Measurements from ENCODE around the gene NOTCH3. TPM values are rescaled to one million over a fixed set of nuclear protein-coding genes. Genes with fewer than 3 reads are reported as not detected.
A peak's percentile ranks its signal among the peaks of the same experiment; 100 is the strongest.

Gene NOTCH3
- total RNA-seq, 1 donor = 0.31 TPM

DNA sequence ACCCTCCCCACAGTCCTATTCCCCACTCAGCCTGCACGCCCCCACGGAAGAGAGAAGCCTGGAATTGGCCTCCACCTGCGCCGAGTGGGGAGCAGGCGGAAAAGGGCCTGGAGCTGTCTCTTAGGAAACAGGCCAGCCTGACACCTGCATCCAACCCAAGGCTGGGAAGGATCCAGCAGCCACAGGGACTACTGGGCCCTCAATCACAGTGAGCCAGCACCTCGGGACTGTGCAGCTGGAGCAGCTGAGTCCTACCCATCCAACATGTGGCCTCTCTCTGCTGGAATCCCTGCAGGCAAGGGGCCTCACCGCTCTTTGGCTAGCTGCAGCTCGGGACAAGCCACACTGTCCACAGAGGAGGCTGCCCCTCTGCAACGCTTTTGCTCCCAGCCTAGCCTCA is 39.7 kb upstream of the NOTCH3 start:
- no peaks in the 10 kb centered on the region for H3K9me3 ChIP-seq (ENCODE audit: low read depth, low read length)
- H3K4me3 ChIP-seq (ENCODE audit: low read length) = no peak overlapping the region
- no peaks in the 10 kb centered on the region for H3K27me3 ChIP-seq (ENCODE audit: insufficient read depth, low read length)
- no peaks in the 10 kb centered on the region for H3K4me1 ChIP-seq (ENCODE audit: insufficient read depth, low read length)

DNA sequence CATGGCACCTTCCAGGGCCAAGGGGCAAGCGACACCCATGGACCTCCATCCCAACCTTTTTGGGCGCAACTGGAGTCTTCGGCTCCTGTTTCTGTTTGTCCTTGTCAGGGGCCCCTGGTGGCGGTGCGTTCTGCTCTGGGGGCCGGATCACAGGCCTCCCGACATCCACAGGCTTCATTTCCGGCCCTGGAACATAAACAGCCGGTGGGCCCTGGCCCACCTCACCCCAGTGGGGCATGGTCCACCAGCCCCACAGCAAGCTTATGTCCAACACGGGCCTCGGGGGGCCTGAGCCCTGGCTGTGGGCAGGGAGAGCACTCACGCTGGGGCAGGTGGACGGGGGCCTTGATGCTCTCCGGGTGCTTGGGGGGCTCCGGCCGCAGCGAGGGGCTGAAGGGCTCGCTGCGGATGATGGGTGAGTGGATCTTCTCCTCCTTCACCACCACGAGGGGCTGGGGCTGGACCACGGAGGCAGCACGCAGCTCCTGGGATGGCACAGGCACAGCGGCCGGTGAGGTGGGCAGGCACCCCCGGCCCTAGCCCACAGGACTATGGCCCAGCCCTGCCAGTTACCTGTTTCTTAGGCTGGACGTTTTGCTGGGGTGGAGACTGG is 38.6 kb upstream of the NOTCH3 start:
- Histone ChIP-seq H3K4me1 (ENCODE audit: insufficient read depth, low read length) (peaks cover under 1% of the 10 kb centered on the region), H3K4me3 (ENCODE audit: low read length) (no peak overlapping the region), H3K27me3 (ENCODE audit: insufficient read depth, low read length) (no peaks in the 10 kb centered on the region), H3K9me3 (ENCODE audit: low read depth, low read length) (no peaks in the 10 kb centered on the region)

DNA sequence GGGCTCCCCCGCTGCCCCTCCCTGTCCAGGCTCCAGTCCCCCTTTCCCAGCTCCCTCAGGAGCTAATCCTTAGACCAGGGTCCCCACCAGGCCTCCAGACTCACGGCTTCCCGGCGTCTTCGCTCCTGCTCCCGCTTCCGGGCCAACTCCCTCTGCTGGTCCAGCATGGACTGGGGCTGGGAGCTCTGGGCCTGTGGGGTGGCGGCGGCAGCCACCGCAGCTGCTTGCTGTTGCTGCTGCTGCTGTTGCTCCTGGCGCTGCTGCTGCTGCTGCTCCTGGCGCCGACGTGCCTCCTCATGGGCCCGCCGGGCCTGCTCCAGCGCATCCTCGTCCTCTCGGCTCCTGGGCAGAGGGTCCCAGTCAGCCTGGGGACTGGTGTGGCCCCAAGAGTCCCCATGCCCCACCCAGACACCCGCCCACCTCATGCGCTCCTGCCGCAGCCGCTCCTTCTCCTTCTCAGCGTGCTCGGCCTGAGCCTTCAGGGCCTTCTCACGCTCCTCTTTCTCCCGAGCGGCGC is 37.9 kb upstream of the NOTCH3 start:
- Histone ChIP-seq H3K4me1 (ENCODE audit: insufficient read depth, low read length) (peaks cover 7% of the 10 kb centered on the region), H3K4me3 (ENCODE audit: low read length) (no peak overlapping the region), H3K9me3 (ENCODE audit: low read depth, low read length) (no peaks in the 10 kb centered on the region), H3K27me3 (ENCODE audit: insufficient read depth, low read length) (no peaks in the 10 kb centered on the region)

DNA sequence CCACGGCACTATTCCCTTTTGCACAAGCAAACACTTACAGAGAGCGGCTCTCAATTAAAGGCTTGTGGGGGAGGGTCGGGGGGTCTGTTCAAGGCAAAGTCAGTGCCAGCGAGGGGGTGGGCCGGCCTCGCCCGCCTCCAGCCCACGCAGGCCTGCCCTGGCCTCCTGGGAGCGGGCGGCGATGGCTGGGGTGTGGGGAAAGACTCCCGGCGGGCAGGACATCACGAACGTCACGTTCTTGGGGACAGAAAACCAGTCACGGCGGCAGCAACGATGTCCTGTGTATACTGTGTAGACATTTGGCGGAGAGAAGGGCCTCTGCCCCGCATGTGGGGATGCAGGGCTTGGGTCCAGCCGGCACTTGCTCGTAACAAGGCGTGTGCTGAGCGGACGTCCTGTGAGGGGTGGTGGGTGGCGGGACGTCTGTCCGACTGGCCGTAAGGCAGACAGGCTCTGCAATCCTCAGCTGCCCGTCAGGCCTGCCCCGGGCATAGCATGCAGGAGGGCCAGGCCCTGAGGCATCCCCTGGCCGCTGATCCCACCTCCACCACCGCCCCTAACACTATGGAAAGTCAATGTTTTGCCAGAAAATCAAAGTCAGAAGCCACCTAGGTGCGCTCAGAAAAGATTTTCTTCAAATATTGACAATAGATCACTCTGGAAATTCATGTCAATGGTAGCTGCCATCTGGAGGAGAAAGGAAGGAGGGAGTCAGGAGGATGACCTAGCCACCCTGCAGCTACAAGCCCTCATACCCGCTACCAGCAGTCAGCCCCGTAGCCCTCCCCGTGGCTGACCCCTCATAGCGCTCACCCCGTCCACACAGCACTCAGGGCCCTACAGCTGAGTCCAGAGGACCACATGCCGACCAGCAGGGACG is 37.2 kb upstream of the NOTCH3 start:
- Histone ChIP-seq H3K4me1 (ENCODE audit: insufficient read depth, low read length) (peaks cover 12% of the 10 kb centered on the region), H3K27me3 (ENCODE audit: insufficient read depth, low read length) (no peaks in the 10 kb centered on the region), H3K9me3 (ENCODE audit: low read depth, low read length) (no peaks in the 10 kb centered on the region), H3K4me3 (ENCODE audit: low read length) (no peak overlapping the region)

DNA sequence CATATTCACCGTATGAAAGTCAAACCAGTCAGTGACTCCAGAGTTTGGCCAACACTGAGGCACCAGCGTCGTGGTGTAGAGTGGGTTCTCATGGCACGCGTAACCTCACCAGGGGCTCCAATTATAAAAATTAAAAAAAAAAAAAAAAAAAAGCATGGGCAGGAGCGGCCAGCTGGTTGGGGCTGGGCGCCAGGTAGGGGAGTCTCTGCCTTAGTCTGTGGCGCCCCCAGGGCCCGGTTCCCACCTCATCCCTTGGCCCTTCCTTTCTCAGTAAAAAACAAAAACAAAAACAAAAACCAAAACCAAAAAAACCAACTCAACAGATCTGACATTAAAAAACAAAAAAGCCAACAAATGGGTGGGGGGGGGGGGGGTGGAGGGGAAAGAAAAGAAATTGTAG is 36.1 kb upstream of the NOTCH3 start:
- H3K4me1 ChIP-seq (ENCODE audit: insufficient read depth, low read length) = peaks cover 22% of the 10 kb centered on the region
- H3K27me3 ChIP-seq (ENCODE audit: insufficient read depth, low read length) = peaks cover 5% of the 10 kb centered on the region
- H3K9me3 ChIP-seq (ENCODE audit: low read depth, low read length) = no peaks in the 10 kb centered on the region
- no peak overlapping the region for H3K4me3 ChIP-seq (ENCODE audit: low read length)

DNA sequence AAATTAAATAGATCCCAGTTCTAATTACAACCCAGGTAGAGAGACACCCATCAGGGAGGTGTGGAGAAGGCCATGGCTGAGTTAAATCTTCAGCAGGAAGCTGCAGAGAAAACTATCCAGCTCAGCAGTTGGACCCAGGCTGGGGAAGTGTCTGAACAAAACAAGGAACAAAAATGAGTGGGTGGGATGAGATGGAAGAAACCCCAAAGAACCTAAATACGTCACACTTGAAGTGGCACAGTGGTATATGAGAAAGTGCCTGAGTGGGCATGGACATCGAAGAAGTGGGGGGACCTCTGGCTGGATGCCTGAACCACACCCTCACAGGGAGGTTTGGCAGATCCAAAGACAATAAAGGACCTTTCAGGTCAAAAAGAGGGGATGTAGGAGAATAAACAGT is 35.0 kb upstream of the NOTCH3 start:
- H3K4me3 ChIP-seq (ENCODE audit: low read length) = no peak overlapping the region
- no peaks in the 10 kb centered on the region for H3K9me3 ChIP-seq (ENCODE audit: low read depth, low read length)
- H3K4me1 ChIP-seq (ENCODE audit: insufficient read depth, low read length) = peaks cover 29% of the 10 kb centered on the region
- peaks cover 16% of the 10 kb centered on the region for H3K27me3 ChIP-seq (ENCODE audit: insufficient read depth, low read length)

DNA sequence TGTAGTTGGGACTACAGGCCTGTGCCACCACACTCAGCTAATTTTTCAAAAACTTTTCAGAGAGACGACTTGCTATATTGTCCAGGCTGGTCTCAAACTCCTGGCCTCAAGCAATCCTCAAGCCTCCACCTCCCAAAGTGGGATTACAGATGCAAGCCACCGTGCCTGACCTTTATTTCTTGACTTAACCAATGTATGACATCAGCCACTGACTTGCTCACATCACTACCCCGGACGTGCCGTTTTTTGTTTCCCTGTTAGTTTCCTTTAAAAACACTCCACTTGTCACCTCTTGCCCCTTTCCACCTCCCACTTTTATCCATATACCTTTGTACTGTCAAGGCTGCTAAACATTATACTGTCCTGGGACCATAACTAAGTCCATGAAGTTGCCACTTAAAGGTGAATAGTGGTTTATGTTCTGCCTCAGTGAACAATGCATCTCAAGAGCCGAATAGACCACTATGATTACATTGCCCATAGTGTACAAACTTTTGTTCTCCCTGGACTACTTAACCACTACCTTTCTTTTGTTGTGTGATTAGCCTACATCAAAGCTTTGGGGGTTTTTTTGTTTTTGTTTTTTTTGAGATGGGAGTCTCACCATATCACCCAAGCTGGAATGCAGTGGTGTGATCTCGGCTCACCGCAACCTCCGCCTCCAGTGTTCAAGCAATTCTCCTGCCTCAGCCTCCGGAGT is 33.8 kb upstream of the NOTCH3 start:
- H3K4me1 ChIP-seq (ENCODE audit: insufficient read depth, low read length) = peaks cover 29% of the 10 kb centered on the region
- H3K27me3 ChIP-seq (ENCODE audit: insufficient read depth, low read length) = peaks cover 19% of the 10 kb centered on the region
- H3K4me3 ChIP-seq (ENCODE audit: low read length) = no peak overlapping the region
- H3K9me3 ChIP-seq (ENCODE audit: low read depth, low read length) = no peaks in the 10 kb centered on the region

DNA sequence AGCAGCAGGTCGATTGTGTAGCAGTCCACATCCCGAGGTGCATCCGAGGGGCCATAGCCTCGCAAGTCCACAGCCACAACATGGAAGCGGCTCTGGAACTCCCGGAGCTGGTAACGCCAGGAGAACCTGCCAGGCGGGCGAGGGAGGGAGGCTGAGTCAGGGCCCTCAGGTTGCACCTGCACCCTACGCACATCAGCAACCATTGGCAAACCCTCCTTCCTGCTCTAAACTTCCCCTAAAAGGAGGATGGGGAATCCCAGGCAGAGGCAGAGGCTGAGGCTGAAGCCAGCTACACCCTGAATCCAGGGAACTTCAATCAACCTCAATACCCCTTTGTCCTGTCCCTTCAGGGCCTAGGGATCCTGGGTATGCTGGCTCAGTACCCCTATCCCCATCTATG is 30.5 kb upstream of the NOTCH3 start:
- Histone ChIP-seq H3K4me1 (ENCODE audit: insufficient read depth, low read length) (peaks cover 29% of the 10 kb centered on the region), H3K9me3 (ENCODE audit: low read depth, low read length) (no peaks in the 10 kb centered on the region), H3K27me3 (ENCODE audit: insufficient read depth, low read length) (peaks cover 19% of the 10 kb centered on the region), H3K4me3 (ENCODE audit: low read length) (no peak overlapping the region)

DNA sequence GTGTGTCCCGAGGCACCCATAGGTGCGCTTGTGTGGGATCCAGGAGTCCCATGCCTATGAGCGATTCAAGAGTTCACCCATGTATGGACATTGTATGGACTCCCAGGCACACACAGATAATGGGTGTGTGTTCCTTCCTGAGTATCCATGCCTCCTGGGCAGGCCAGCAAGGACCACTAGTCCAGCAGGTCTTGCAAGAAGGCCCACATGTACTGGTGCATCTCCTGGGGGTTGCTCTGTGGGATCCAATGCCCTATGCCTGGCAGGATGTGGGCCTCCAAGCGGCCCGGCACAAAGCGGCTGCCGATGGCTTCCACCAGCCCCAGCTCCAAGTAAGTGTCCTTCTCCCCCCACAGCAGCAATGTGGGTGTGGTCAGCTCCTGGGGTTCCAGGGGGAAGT is 26.5 kb upstream of the NOTCH3 start:
- no peaks in the 10 kb centered on the region for H3K9me3 ChIP-seq (ENCODE audit: low read depth, low read length)
- no peak overlapping the region for H3K4me3 ChIP-seq (ENCODE audit: low read length)
- peaks cover 28% of the 10 kb centered on the region for H3K4me1 ChIP-seq (ENCODE audit: insufficient read depth, low read length)
- H3K27me3 ChIP-seq (ENCODE audit: insufficient read depth, low read length) = peaks cover 23% of the 10 kb centered on the region

DNA sequence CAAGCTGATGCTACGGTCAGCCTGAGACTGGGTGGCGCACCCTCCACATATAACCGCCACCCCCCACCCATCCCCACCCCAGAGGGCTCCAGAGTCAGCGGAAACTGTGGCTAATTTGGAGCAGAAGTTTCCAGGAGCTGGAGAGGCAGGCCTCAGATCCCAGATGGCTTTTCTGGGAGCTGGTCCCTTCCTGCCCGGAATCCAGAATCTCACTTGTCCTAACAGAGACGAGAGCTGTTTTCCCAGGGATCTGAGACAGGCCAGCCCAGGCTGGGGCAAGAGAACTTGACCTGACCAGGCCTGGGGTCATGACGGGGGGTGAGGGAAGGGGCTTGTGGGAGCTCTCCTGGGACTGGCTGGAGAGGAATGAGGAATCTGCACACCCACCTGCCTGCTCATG is 25.0 kb upstream of the NOTCH3 start:
- Histone ChIP-seq H3K27me3 (ENCODE audit: insufficient read depth, low read length) (peaks cover 8% of the 10 kb centered on the region), H3K4me3 (ENCODE audit: low read length) (no peak overlapping the region), H3K4me1 (ENCODE audit: insufficient read depth, low read length) (peaks cover 17% of the 10 kb centered on the region), H3K9me3 (ENCODE audit: low read depth, low read length) (no peaks in the 10 kb centered on the region)

DNA sequence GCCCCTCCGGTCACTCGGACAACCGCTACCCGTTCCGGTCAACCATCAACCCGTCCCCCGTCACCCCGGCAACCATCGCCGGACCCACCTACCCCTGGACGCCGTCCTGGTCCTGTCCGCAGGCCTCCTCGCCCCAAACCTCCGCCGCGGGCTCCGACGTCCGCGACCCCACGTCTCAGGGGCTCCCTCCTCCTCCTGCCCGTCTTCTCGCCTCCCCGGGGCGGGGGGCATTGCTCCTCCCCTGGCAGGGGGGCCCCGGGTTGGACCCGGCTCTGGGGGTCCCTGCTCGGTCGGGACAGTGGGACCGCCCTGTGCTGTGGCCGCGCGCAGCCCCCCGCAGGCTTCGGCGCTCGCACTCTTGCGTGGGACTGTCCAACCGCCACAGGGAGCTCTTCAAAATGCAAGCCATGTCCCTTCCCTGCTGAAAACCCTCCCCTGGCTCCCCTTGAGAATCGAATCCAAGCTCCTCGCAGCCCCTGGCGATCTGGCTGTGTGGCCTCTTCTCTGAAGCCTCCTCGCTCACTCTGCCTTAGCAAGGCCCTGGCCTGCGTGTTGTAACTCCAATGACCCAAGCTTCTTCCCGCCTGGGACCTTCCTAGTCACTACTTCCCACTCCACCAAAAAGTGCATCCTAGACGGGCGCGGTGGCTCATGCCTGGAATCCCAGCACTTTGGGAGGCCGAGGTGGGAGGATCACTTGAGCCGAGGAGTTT is 23.0 kb upstream of the NOTCH3 start:
- Histone ChIP-seq H3K9me3 (ENCODE audit: low read depth, low read length) (no peaks in the 10 kb centered on the region), H3K4me1 (ENCODE audit: insufficient read depth, low read length) (peaks cover 17% of the 10 kb centered on the region), H3K27me3 (ENCODE audit: insufficient read depth, low read length) (peaks cover 6% of the 10 kb centered on the region), H3K4me3 (ENCODE audit: low read length) (peak overlapping the region; percentile 25)

DNA sequence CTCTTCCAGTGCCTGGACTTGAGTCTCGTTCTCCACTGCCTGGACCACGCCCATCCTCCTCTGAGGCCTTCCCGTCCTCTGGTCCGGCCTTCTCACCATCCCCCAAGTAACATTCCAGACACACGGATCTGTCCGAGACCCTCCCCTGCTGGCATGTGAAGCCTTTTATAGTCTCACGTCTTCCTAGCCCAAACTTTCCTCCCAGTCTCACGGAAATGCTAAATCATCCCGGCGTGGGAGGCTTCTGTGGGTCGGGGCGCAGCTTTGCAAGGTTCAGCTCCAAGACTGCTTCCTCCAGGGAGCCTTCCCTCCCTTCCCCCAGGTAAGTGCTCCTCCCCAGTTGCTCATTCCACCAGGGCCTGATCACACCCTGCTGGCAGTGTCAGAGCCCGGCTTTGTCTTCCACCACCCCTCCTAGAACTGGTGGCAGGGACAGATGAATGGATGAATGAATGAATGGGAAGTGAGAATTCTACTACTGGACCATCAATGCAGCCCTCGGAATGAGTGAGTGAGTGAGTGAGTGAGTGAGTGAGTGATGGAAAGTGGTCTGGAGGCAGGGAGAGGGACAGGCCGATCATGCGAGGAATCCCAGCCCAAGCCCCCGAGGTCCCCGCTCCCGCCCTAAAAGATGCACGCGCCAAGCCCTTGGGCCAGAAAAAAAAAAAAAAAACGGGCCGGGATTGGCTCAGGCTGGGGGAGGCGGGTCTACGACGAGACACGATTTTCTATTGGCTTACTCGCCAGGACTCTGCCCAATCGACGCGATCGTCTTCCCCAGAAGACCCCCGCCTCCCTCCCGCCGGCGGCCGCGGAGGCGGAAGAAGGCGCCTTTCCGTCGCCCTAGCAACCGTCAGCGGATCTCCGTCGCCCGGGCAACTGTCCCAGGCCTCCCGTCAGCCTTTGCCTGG is 22.2 kb upstream of the NOTCH3 start:
- H3K4me3 ChIP-seq (ENCODE audit: low read length) = peak overlapping the region; percentile 25
- peaks cover 6% of the 10 kb centered on the region for H3K27me3 ChIP-seq (ENCODE audit: insufficient read depth, low read length)
- H3K9me3 ChIP-seq (ENCODE audit: low read depth, low read length) = no peaks in the 10 kb centered on the region
- peaks cover 17% of the 10 kb centered on the region for H3K4me1 ChIP-seq (ENCODE audit: insufficient read depth, low read length)

DNA sequence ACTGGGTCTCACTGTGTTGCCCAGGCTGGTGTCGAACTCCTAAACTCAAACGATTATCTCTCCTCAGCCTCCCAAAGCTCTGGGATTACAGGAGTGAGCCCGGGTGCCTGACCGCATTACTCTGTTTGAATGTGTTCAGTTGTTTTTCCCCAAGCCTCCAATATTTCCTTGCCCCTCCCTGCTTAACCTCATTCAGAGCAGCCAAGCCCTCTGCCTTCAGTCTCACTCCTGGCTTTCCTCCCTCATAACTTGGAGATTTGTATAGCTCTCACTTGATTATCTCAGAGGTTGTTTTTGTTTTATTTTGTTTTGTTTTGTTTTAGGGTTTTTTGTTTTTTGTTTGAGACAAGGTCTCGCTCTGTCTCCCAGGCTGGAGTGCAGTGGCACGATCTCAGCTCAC is 20.0 kb upstream of the NOTCH3 start:
- H3K4me1 ChIP-seq (ENCODE audit: insufficient read depth, low read length) = peaks cover 17% of the 10 kb centered on the region
- H3K9me3 ChIP-seq (ENCODE audit: low read depth, low read length) = no peaks in the 10 kb centered on the region
- H3K4me3 ChIP-seq (ENCODE audit: low read length) = no peak overlapping the region
- H3K27me3 ChIP-seq (ENCODE audit: insufficient read depth, low read length) = peaks cover 6% of the 10 kb centered on the region

DNA sequence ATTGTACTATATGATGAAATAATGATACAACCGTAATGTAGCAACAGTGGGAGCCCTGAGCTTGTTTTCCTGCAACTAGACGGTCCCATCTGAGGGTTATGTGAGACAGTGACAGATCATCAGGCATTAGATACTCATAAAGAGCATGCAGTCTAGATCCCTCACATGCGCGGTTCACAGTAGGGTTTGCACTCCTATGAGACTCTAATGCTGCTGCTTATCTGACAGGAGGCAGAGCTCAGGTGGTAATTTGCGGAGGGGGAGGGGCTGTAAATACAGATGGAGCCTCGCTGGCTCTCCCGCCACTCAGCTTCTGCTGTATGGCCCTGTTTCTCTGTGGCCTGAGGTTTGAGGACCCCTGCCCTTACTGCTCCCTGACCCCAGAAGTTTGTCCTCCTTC is 17.7 kb upstream of the NOTCH3 start:
- peaks cover 10% of the 10 kb centered on the region for H3K4me1 ChIP-seq (ENCODE audit: insufficient read depth, low read length)
- H3K4me3 ChIP-seq (ENCODE audit: low read length) = no peak overlapping the region
- H3K9me3 ChIP-seq (ENCODE audit: low read depth, low read length) = no peaks in the 10 kb centered on the region
- peaks cover 6% of the 10 kb centered on the region for H3K27me3 ChIP-seq (ENCODE audit: insufficient read depth, low read length)

All from mononuclear cell (primary cell).